NOMO-1 treated with DMSO at 0.1 percent for 48 hours (cell line): ENCODE results near the gene DPP6.

Experiments
- DNase-seq: peaks from one replicate; lab custom pipeline; 2025; ENCODE audit not compliant: unreplicated experiment; lab: John Stamatoyannopoulos, UW

DPP6 gene

DNA sequence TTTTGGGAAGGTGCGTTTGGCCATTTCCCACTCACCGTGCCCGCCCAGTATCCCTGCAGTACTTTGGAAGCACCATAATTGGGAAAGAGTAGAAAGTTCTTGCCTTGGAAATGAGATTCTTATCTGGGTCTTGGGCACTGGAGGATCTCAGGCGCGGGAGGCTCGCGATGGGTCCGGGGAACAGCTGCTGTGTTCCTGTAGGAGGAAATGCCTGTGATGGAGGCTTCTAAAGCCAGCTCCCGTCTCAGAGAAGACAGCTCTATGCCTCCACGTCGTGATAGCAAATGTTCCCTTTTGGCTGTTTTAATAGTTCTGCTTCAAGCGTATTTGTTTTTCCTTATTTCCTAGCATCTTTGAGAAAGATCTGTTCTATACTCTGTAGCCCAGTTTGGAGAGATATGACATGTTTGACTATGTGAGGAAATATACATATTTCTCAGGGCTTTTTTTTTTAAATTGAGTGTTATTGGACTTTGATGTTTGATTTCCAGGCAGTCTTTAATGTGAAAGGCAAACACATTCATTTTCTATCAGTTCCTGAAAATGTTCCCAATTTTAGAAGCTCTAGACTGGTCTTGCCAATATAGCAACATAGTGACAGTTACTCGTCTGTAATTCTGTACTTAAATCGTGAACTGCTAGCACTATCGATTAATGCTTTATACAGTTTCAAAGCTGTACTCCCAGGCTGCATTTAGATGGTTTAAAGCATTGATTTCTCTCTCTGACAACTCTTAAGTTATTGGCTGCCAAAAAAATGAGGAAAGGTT is 280.8 kb downstream of the DPP6 start:
- DNase-seq, result no peak

DNA sequence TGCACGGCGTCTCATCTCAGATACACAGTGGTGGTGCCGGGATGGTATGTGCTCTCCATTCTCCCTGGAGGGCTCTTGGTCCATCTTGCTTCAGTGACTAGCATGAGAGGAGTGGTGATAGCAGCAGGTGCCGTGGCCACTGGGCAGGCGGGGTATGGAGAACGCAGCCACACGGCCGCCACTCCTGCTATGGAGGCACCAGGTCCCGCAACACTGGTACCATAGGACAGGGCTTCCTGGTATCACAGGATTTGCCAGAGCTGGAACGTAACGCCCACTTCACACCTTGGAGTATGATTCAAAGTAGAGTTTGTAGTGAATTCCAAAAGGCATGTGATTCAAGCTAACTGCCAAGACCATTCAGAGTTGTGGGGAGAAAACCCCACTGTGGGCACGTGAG is 284.1 kb downstream of the DPP6 start:
- no peak for DNase-seq

GRCh38 chr7:154338701-154339506 is 286.7 kb downstream of the DPP6 start:
- no peak for DNase-seq

- DNase-seq, result peak; percentile 4
Measured at GRCh38 chr7:154342971-154343633, 290.9 kb downstream of the DPP6 start.

GRCh38 chr7:154343778-154344412 is 291.7 kb downstream of the DPP6 start:
- DNase-seq, result no peak

DNA sequence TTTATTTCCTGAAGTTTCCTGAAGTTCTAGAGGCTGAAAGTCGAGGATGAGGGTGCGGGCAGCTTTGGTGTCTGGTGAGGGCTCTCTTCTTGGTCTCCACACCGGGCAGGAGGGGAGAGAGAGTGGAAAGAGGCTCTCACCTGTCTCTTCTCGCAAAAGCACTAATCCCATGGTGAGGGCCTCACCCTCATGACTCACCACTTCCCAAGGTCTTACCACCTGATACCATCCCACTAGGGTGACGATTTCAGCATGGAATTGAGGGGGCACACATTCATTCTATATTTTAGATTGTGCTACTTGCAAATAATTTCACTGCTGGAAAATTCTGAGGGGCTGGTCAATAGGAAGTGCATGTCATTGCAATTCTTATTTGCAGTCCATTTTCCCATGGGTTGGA is 292.9 kb downstream of the DPP6 start:
- DNase-seq, result no peak

GRCh38 chr7:154347700-154348266 is 295.6 kb downstream of the DPP6 start:
- DNase-seq, result no peak

GRCh38 chr7:154350892-154351291 is 298.7 kb downstream of the DPP6 start:
- DNase-seq, result no peak

DNA sequence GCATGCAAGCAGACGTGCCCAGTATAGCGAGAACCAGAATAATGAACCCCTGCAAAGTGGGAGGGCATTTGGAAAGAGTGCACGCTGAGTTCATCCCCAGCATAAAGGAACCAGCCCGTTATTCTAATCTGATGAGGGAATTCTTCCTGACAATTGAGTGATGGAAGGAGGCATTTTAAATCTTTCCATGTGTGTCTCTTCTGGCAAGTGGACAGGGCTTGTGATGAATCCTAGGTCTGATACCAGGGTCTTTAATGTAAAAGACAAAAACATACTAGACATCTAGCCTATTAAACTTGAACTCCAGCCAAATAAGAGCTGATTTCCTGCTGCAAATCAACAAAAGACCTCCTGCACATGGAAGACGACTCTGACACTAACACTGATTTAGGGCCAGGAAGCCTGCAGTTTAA is 301.2 kb downstream of the DPP6 start:
- DNase-seq, result no peak

DNA sequence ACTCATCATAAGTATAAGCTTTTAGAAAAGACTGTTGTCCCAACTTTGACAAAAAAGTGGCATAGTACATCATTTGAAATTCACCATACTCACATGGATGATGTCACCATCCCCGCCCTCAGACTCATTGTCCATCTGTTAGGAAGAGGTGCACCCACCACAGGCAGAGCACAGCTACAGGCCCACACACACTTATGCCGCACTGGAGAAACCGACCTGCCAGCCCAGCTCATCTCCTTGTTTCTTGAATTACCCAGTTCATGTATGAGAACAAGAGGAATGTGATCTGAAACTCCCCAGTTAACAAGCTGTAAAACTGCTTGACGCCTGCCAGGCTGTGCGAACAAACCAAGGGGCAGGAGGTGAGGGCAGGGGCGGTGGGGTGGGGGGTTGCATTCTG is 312.0 kb downstream of the DPP6 start:
- no peak for DNase-seq

- DNase-seq, result no peak
Measured at GRCh38 chr7:154371424-154371823, 319.2 kb downstream of the DPP6 start.

- no peak for DNase-seq
Measured at GRCh38 chr7:154372011-154372601, 319.9 kb downstream of the DPP6 start.

DNA sequence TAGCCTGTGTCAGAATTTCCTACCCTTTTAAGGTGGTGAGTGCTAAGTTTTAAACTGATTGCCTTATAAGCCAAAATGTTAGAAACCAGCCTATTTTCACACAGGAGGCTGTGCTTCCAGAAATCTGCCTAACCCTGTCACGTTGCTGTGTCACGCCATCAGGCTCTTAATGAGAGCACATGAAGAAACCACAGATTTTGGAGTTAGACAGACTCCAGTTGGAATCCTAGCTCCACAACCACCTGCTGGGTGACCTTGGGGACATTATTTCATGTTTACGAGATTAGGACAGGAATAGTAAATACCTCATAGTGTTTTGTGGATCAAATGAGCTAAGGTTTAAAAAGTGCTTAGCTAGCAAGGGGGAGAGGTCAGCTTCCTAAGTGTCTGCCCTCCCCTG is 321.8 kb downstream of the DPP6 start:
- no peak for DNase-seq

DNA sequence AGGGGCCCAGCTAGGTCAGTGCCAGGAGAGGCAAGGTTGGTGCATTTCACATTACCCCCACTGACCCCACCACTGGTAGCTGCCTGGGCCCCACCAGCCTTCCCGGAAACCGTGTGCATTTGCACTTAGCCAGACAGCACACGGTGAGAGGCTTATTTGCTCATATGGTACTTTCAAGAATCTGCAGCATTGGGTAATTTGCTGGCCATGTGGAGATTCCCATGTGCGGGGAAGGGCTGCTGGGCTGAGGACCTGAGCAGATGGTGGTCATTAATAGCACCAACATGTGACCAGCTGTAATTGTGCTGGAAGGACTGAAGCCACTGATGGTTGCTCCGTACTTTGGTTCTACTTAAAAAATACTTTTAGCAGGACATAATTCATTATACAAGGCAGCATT is 323.8 kb downstream of the DPP6 start:
- DNase-seq, result no peak

DNA sequence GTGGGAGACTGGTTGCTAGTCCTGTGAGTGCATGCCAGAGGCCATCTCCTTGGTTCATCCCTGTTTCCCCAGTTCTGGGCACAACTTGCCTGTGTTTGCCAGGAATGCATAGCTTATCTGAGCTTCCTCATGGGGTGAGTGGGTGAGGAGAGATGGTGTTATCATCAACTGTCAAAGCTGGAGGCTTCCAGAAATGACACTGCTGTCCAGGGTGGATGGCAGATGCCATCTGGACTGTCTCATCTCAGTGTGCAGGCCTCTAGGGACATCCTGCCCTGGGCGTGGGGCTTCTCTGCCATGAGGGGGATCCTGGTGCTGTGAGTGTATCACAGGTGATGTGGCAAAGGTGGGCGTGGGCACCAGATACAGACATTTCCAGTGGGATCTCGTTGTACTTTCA is 328.6 kb downstream of the DPP6 start:
- DNase-seq, result no peak

GRCh38 chr7:154383045-154383444 is 330.8 kb downstream of the DPP6 start:
- DNase-seq, result no peak

DNA sequence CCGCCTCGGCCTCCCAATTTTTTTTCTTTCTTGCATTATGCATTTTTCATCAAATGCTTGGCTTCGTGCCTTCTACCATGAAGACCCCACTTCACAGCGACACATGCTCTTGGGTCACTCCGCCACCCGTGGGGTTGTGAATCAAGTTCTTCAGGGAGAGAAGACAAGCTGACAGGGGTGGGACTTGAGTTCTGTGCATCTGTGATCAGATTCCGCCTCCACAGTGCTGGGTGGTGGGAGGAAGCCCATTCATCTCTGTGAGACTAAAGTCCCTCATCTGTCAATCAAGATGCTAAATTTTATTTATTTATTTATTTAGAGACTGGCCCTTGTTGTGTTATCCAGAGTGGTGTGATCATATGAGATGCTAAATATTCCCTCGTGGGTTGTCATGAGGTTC is 333.0 kb downstream of the DPP6 start:
- no peak for DNase-seq

- no peak for DNase-seq
Measured at GRCh38 chr7:154387252-154387651, 335.1 kb downstream of the DPP6 start.

- DNase-seq, result no peak
Measured at GRCh38 chr7:154388412-154388811, 336.2 kb downstream of the DPP6 start.

- DNase-seq, result no peak
Measured at GRCh38 chr7:154388999-154389398, 336.8 kb downstream of the DPP6 start.

GRCh38 chr7:154390961-154391360 is 338.8 kb downstream of the DPP6 start:
- DNase-seq, result no peak
